Measurements from ENCODE around the gene BRSK2. TPM values are rescaled to one million over a fixed set of nuclear protein-coding genes. Genes with fewer than 3 reads are reported as not detected.

Gene BRSK2
- total RNA-seq, 1 donor from 2014 or later: 0.11 TPM

DNA sequence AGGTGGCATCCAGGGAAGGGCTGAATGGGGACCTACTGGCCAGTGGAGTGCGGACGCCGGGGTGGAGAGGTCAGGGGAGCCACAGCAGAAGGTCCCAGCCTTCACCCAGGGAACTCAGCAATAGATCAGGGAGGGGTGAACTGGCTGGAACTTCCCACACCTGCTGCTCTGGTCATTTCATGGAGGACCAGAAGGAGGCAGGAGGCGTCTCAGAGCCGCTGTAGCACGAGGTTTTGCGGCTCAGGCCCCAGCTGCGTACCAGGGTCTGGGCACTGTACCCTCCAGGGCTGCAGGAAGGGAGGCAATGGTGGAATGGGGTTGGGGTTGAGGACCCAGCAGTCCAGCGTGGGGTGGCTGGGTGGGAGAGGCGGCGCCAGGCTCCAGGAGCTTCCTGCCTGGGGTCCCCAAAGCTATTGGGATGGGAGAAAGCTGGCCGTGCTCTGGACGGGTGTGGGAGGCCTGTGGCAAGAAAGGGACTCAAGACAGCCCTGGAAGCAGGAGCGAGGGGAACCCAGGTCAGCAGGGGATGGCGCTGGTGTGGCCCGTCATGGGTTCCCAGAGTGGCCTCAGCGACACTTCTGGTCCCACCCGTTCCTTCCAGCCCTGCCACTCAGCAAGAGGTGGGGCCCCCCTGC lies 20.2 kb upstream of the BRSK2 start:
- H3K9me3 Mint-ChIP-seq: peaks cover 10% of the 10 kb centered on the region
- DNase-seq: no peak
- no peak for TF ChIP-seq CTCF (IDR thresholded peaks at IDR 0.05)
- no peaks in the 10 kb centered on the region for H3K27me3 Mint-ChIP-seq
- POLR2A ChIA-PET: no interaction called here
- no peaks in the 10 kb centered on the region for H3K36me3 Mint-ChIP-seq (ENCODE audit: low read depth)
- H3K4me3 Mint-ChIP-seq: no peak overlapping the region
- no peak for ATAC-seq (ENCODE audit: low read depth)
- H3K4me1 Mint-ChIP-seq: no peaks in the 10 kb centered on the region
- intact Hi-C loops (cut with micrococcal nuclease): no loop called here
- no peak overlapping the region for H3K27ac Mint-ChIP-seq
- CTCF ChIA-PET: no interaction called here

GRCh38 chr11:1370186-1371025 lies 19.3 kb upstream of the BRSK2 start:
- TF ChIP-seq CTCF (IDR thresholded peaks at IDR 0.05): no peak
- H3K27me3 Mint-ChIP-seq: no peaks in the 10 kb centered on the region
- ATAC-seq (ENCODE audit: low read depth) (no peak), DNase-seq (no peak)
- H3K36me3 Mint-ChIP-seq (ENCODE audit: low read depth): no peaks in the 10 kb centered on the region
- ChIA-PET CTCF (no interaction called here), POLR2A (no interaction called here)
- no peaks in the 10 kb centered on the region for H3K4me1 Mint-ChIP-seq
- H3K9me3 Mint-ChIP-seq: peaks cover 8% of the 10 kb centered on the region
- H3K27ac Mint-ChIP-seq: no peak overlapping the region
- intact Hi-C loops (cut with micrococcal nuclease): no loop called here
- H3K4me3 Mint-ChIP-seq: no peak overlapping the region

- H3K27ac Mint-ChIP-seq: no peak overlapping the region
- POLR2A ChIA-PET: no interaction called here
- ATAC-seq (ENCODE audit: low read depth): no peak
- peaks cover 8% of the 10 kb centered on the region for H3K9me3 Mint-ChIP-seq
- CTCF ChIA-PET: no interaction called here
- no peak for DNase-seq
- intact Hi-C loops (cut with micrococcal nuclease): no loop called here
- no peak overlapping the region for H3K4me3 Mint-ChIP-seq
- H3K4me1 Mint-ChIP-seq: no peaks in the 10 kb centered on the region
- no peaks in the 10 kb centered on the region for H3K27me3 Mint-ChIP-seq
- no peak for TF ChIP-seq CTCF (IDR thresholded peaks at IDR 0.05)
- H3K36me3 Mint-ChIP-seq (ENCODE audit: low read depth): no peaks in the 10 kb centered on the region
Measured at GRCh38 chr11:1371026-1371325, 18.8 kb upstream of the BRSK2 start.

DNA sequence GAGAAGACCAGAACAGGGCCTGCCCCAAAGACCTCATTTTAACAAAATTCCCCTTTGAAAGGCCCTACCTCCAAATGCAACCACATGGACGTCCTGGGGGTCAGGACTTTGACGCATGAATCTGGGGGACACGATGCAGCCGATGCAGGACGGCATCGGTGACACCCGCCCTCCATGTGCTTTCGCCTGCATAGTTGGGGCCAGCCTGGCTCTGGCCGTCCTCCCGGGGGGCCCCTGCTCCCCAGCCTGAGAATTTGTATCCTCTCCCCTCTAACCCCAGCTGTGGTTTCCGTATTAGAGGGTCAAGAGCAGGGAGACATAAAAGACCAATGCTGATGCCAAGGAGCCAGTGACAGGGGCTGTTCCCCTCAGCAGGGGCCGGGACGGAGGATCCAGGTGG lies 18.4 kb upstream of the BRSK2 start:
- H3K9me3 Mint-ChIP-seq: peaks cover 6% of the 10 kb centered on the region
- CTCF ChIA-PET: no interaction called here
- H3K36me3 Mint-ChIP-seq (ENCODE audit: low read depth): no peaks in the 10 kb centered on the region
- POLR2A ChIA-PET: no interaction called here
- ATAC-seq (ENCODE audit: low read depth) (no peak), DNase-seq (no peak)
- H3K27me3 Mint-ChIP-seq: no peaks in the 10 kb centered on the region
- no peak overlapping the region for H3K4me3 Mint-ChIP-seq
- intact Hi-C loops (cut with micrococcal nuclease): no loop called here
- no peaks in the 10 kb centered on the region for H3K4me1 Mint-ChIP-seq
- TF ChIP-seq CTCF (IDR thresholded peaks at IDR 0.05): no peak
- H3K27ac Mint-ChIP-seq: no peak overlapping the region

- intact Hi-C loops (cut with micrococcal nuclease): no loop called here
- Mint-ChIP-seq H3K9me3 (peaks cover under 1% of the 10 kb centered on the region), H3K36me3 (ENCODE audit: low read depth) (no peaks in the 10 kb centered on the region), H3K27me3 (no peaks in the 10 kb centered on the region), H3K4me1 (no peaks in the 10 kb centered on the region), H3K27ac (no peak overlapping the region), H3K4me3 (no peak overlapping the region)
- TF ChIP-seq CTCF (IDR thresholded peaks at IDR 0.05): no peak
- POLR2A ChIA-PET: no interaction called here
- no peak for ATAC-seq (ENCODE audit: low read depth)
- CTCF ChIA-PET: no interaction called here
- DNase-seq: no peak
Measured at GRCh38 chr11:1371836-1372465, 17.8 kb upstream of the BRSK2 start.

Measured in activated B cell treated with CpG ODN at 0.5 μM for 24 hours (primary cell).